ENCODE data around the gene ARHGAP24. TPM values are rescaled to one million over a fixed set of nuclear protein-coding genes. Genes with fewer than 3 reads are reported as not detected.

ARHGAP24 gene
- total RNA-seq, 3 donors from 2014 or later: 5.2 to 11.6 (median 6.7) TPM

- intact Hi-C loops (cut with DNase I, micrococcal nuclease): no loop called here
- H3K4me1 ChIP-seq (ENCODE audit: low read depth): no peaks in the 10 kb centered on the region
- no peak overlapping the region for H3K4me3 ChIP-seq
- DNase-seq (no peak), ATAC-seq (no peak)
- H3K9me3 ChIP-seq: no peaks in the 10 kb centered on the region
- no peak for TF ChIP-seq CTCF (IDR thresholded peaks at IDR 0.05)
- no peaks in the 10 kb centered on the region for H3K36me3 ChIP-seq (ENCODE audit: low read depth)
These were observed 20.7 kb downstream of the ARHGAP24 start for GRCh38 chr4:85495621-85496020.

- intact Hi-C loops (cut with DNase I, micrococcal nuclease): no loop called here
- no peaks in the 10 kb centered on the region for H3K4me1 ChIP-seq (ENCODE audit: low read depth)
- H3K9me3 ChIP-seq: no peaks in the 10 kb centered on the region
These were observed 21.3 kb downstream of the ARHGAP24 start for GRCh38 chr4:85496126-85496849.

GRCh38 chr4:85496933-85497332, 22.0 kb downstream of the ARHGAP24 start:
- intact Hi-C loops (cut with DNase I, micrococcal nuclease): no loop called here
- H3K4me1 ChIP-seq (ENCODE audit: low read depth): no peaks in the 10 kb centered on the region
- no peak for ATAC-seq
- H3K4me3 ChIP-seq: no peak overlapping the region
- no peaks in the 10 kb centered on the region for H3K36me3 ChIP-seq (ENCODE audit: low read depth)
- TF ChIP-seq CTCF (IDR thresholded peaks at IDR 0.05): no peak
- no peak for DNase-seq
- no peaks in the 10 kb centered on the region for H3K9me3 ChIP-seq

More at GRCh38 chr4:85496126-85496849, 21.3 kb downstream of the ARHGAP24 start:
- Histone ChIP-seq H3K36me3 (ENCODE audit: low read depth) (no peaks in the 10 kb centered on the region), H3K4me3 (no peak overlapping the region)
- ATAC-seq (no peak), DNase-seq (no peak)
- TF ChIP-seq CTCF (IDR thresholded peaks at IDR 0.05): no peak

- peak in 1 of 3 donors; percentile 40 for DNase-seq
These were observed 23.3 kb downstream of the ARHGAP24 start for GRCh38 chr4:85498068-85498733.

GRCh38 chr4:85499573-85499972, 24.6 kb downstream of the ARHGAP24 start:
- no peak for ATAC-seq
- Histone ChIP-seq H3K4me3 (no peak overlapping the region), H3K9me3 (no peaks in the 10 kb centered on the region), H3K36me3 (ENCODE audit: low read depth) (no peaks in the 10 kb centered on the region), H3K4me1 (ENCODE audit: low read depth) (no peaks in the 10 kb centered on the region)
- intact Hi-C loops (cut with DNase I, micrococcal nuclease): no loop called here
- no peak for DNase-seq
- TF ChIP-seq CTCF (IDR thresholded peaks at IDR 0.05): no peak

More at GRCh38 chr4:85498068-85498733, 23.3 kb downstream of the ARHGAP24 start:
- no peak for TF ChIP-seq CTCF (IDR thresholded peaks at IDR 0.05)
- Histone ChIP-seq H3K9me3 (no peaks in the 10 kb centered on the region), H3K4me3 (no peak overlapping the region), H3K36me3 (ENCODE audit: low read depth) (no peaks in the 10 kb centered on the region), H3K4me1 (ENCODE audit: low read depth) (no peaks in the 10 kb centered on the region)
- ATAC-seq: peak; percentile 81
- intact Hi-C loops (cut with DNase I, micrococcal nuclease): no loop called here
